Endothelial cell of umbilical vein (primary cell): ENCODE results near the gene NFKBIE. TPM values are rescaled to one million over a fixed set of nuclear protein-coding genes. Genes with fewer than 3 reads are reported as not detected.

Source experiments
- BruUV-seq: library from RNA; stranded (reverse); fragments of 400-500 nt; replicated peaks from 2 replicates; lab custom pipeline; 2021; lab: Mats Ljungman, UMichigan
- CTCF ChIA-PET: fragments of 300-600, 350-600 bp; sonication (Branson Sonifier 250); formaldehyde crosslinking; loops from one replicate; lab custom pipeline; 2021; ENCODE audit warnings: antibody characterized with exemption, inconsistent platforms; lab: Charles Lee
- POLR2A ChIA-PET: fragments of 300-600, 350-600 bp; sonication (Branson Sonifier 250); formaldehyde crosslinking; loops from one replicate; lab custom pipeline; 2021; ENCODE audit warnings: antibody characterized with exemption, inconsistent platforms; lab: Charles Lee
- DNase-seq: peaks from one replicate; pipeline ENCODE4 v3.0.0-alpha.2; 2011; ENCODE audit warnings: low read depth, low spot score
- FAIRE-seq: peaks from 2 replicates; lab custom pipeline; 2011; peaks lifted over from hg19 to GRCh38; lab: Jason Lieb, UNC
- H2AFZ ChIP-seq: 2 replicates; pipeline ENCODE4 v1.6.0; 2012; ENCODE audit warnings: low read depth, low read length, control low read depth, inconsistent platforms
- H3K27ac ChIP-seq: 2 replicates; pipeline ENCODE4 v1.5.1; 2011; ENCODE audit warnings: low read depth, mild to moderate bottlenecking, control low read depth, low read length, moderate library complexity; ENCODE audit not compliant: insufficient read depth
- H3K27me3 ChIP-seq, 2 experiments: 2 replicates each; pipeline versions ENCODE4 v1.6.0 to v1.6.1; 2011; ENCODE audit warnings: low read length in 2 of 2, mixed read lengths in 1 of 2; ENCODE audit not compliant: control insufficient read depth in 2 of 2, insufficient read depth in 2 of 2
- H3K36me3 ChIP-seq, 2 experiments: 2 replicates in 1 of 2; 3 replicates in 1 of 2; pipeline ENCODE4 v1.5.1; 2011; ENCODE audit warnings: low read length in 2 of 2, mild to moderate bottlenecking in 1 of 2, moderate library complexity in 1 of 2; ENCODE audit not compliant: control insufficient read depth in 2 of 2, insufficient read depth in 2 of 2; ENCODE audit errors: extremely low read depth in 1 of 2
- H3K4me1 ChIP-seq: 3 replicates; pipeline ENCODE4 v1.5.1; 2011; ENCODE audit warnings: mild to moderate bottlenecking, low read length; ENCODE audit not compliant: control insufficient read depth, insufficient read depth; ENCODE audit errors: extremely low read depth
- H3K4me2 ChIP-seq: 2 replicates; pipeline ENCODE4 v1.6.1; 2011; ENCODE audit warnings: low read length, control low read depth, mixed read lengths; ENCODE audit not compliant: insufficient read depth
- H3K4me3 ChIP-seq, 3 experiments: fragments of 200-600 bp in 1 of 3; sonication (generic), shearing (Covaris generic) in 1 of 3; replicated peaks in 1 of 3; 2 replicates each; pipeline ENCODE4 v1.5.1; 2011 to 2016; ENCODE audit warnings: control low read depth in 3 of 3, low read length in 3 of 3, mild to moderate bottlenecking in 2 of 3, inconsistent platforms in 1 of 3, low read depth in 1 of 3, moderate library complexity in 1 of 3; ENCODE audit not compliant: insufficient read depth in 1 of 3
- H3K79me2 ChIP-seq: 2 replicates; pipeline ENCODE4 v1.6.0; 2012; ENCODE audit warnings: low read length, inconsistent platforms; ENCODE audit not compliant: control insufficient read depth, insufficient read depth
- H3K9ac ChIP-seq: replicated peaks from 2 replicates; pipeline ENCODE3; 2011; ENCODE audit warnings: low read length, control low read depth; ENCODE audit not compliant: insufficient read depth; ENCODE audit errors: extremely low read depth
- H3K9me1 ChIP-seq: replicated peaks from 3 replicates; pipeline ENCODE4 v1.6.0; 2011; ENCODE audit warnings: mild to moderate bottlenecking, low read length; ENCODE audit not compliant: control insufficient read depth, insufficient read depth; ENCODE audit errors: extremely low read depth
- H3K9me3 ChIP-seq: replicated peaks from 2 replicates; pipeline ENCODE4 v1.5.1; 2012; ENCODE audit warnings: low read length, inconsistent platforms; ENCODE audit not compliant: control insufficient read depth, insufficient read depth
- H4K20me1 ChIP-seq: replicated peaks from 2 replicates; pipeline ENCODE3; 2011; ENCODE audit warnings: mild to moderate bottlenecking, low read length; ENCODE audit not compliant: control insufficient read depth, insufficient read depth; ENCODE audit errors: extremely low read depth
- EZH2 ChIP-seq: IDR thresholded peaks from 2 replicates; pipeline ENCODE4 v1.6.1; 2012; ENCODE audit warnings: borderline replicate concordance, low read depth, mild to moderate bottlenecking, moderate library complexity, low read length, inconsistent platforms; ENCODE audit not compliant: severe bottlenecking
- FOS ChIP-seq: IDR thresholded peaks from 2 replicates; pipeline ENCODE4 v1.6.1; 2011; ENCODE audit warnings: mild to moderate bottlenecking, low read length, moderate library complexity, borderline replicate concordance; ENCODE audit not compliant: insufficient read depth
- GATA2 ChIP-seq: IDR thresholded peaks from 2 replicates; pipeline ENCODE4 v1.7.0; 2011; ENCODE audit warnings: low read depth, mild to moderate bottlenecking, moderate library complexity, mixed read lengths, low read length; ENCODE audit not compliant: insufficient read length, insufficient read depth
- JUN ChIP-seq: IDR thresholded peaks from 2 replicates; pipeline ENCODE4 v1.6.1; 2011; ENCODE audit warnings: borderline replicate concordance, low read depth; ENCODE audit not compliant: insufficient read length, insufficient read depth
- MYC ChIP-seq: IDR thresholded peaks from one replicate; pipeline ENCODE4 v1.6.1; 2011; ENCODE audit warnings: mild to moderate bottlenecking, low read depth, low read length
- POLR2A ChIP-seq: IDR thresholded peaks from 2 replicates; pipeline ENCODE4 v1.6.1; 2012; ENCODE audit warnings: low read depth, mild to moderate bottlenecking, control low read depth, low read length
- POLR2AphosphoS5 ChIP-seq: IDR thresholded peaks from 2 replicates; pipeline ENCODE4 v1.6.1; 2012; ENCODE audit warnings: low read depth, mild to moderate bottlenecking, control low read depth, low read length, moderate library complexity; ENCODE audit not compliant: insufficient read depth
- dilution Hi-C: fragments of 300-500 bp; cut with MboI; formaldehyde crosslinking; loops from one replicate; pipeline ENCODE4 v1.15.0; 2019; ENCODE audit warnings: low sequenced_read_pairs; ENCODE audit not compliant: extremely low pct_ligation_motif_present
- intact Hi-C: fragments of 100-400 bp; cut with micrococcal nuclease; formaldehyde crosslinking; loops from one replicate; pipeline ENCODE4 v1.10.0; 2022
- polyA plus RNA-seq, 4 experiments: library from polyadenylated mRNA; depleted of rRNA in 3 of 4; stranded (reverse) in 3 of 4; unstranded in 1 of 4; fragments of >200 nt; gene quantifications; 2 replicates each; pipeline versions ENCODE4 v1.2.1 to v1.2.3, GENCODE V29; 2011 to 2012; ENCODE audit warnings: missing spikeins in 1 of 4
- total RNA-seq: library from RNA; stranded (reverse); gene quantifications from 2 replicates; pipeline ENCODE4 v1.2.3, GENCODE V29; 2021
- TF ChIP-seq, protein P1 (sequence below): IDR thresholded peaks from 2 replicates; pipeline ENCODE4 v1.6.1; 2011; ENCODE audit not compliant: insufficient read depth, insufficient read length
- TF ChIP-seq, protein P2 (sequence below), 2 donors: IDR thresholded peaks; 1 replicate in 1 of 2; 2 replicates in 1 of 2; pipeline ENCODE4 v1.5.1; 2011; ENCODE audit warnings: low read length in 2 of 2, mild to moderate bottlenecking in 2 of 2, moderate library complexity in 2 of 2, control low read depth in 1 of 2, inconsistent platforms in 1 of 2, low read depth in 1 of 2; ENCODE audit not compliant: insufficient read depth in 1 of 2; ENCODE audit errors: extremely low read depth in 1 of 2

Gene NFKBIE
- total and polyA plus RNA-seq, 2 donors (not counting 3 experiments of a cell fraction or from before 2014, with no cell fraction given), result 19.0 to 22.6 TPM

DNA sequence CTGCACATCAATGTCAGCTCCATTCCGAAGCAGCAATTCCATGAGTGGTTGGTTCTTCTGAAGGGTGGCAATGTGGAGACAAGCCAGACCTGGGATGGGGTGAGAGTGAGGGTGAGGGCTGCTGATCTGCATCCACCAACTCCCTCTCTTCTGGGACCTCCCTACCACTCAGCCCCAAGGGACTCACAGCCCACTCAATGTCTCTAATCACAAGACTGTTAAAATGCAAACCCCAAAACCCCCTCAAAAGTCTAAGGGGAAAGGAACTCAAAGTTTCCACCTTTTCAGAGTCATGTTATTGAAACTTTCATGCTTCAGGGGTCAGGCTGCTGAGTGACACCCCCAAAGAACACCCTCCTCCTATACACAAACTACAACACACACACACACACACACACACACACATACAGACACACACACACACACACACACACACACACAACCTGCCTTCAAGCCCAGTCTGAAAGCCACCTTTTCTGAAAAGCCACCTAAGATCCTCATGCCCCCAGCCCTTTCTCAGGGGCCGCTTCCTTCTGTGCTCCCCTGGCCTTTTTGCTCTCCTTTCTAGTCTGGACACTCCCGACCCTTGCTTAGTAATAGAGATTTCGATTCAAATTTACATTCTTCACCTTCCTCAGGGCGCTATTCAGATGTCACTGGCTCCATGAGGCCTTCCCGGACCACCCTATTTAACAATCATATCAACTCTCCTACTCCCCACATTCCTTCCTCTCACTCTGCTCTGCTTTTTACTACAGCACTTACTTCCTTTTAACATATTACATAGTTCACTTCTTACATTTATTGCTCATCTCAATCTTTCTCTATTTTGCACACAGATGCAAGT is 4.7 kb downstream of the NFKBIE start:
- Histone ChIP-seq H3K36me3 (peaks cover 3 to 21% of the 10 kb centered on the region in 2 experiments), H3K27ac (no peak overlapping the region), H3K4me2 (no peak overlapping the region), H4K20me1 (no peaks in the 10 kb centered on the region), H2AFZ (no peak overlapping the region), H3K9me3 (no peaks in the 10 kb centered on the region), H3K27me3 (no peaks in the 10 kb centered on the region), H3K4me3 (no peak overlapping the region), H3K4me1 (peaks cover 39% of the 10 kb centered on the region), H3K79me2 (peaks cover 38% of the 10 kb centered on the region), H3K9ac (no peak overlapping the region), H3K9me1 (no peaks in the 10 kb centered on the region)
- POLR2A ChIA-PET, result interaction anchor here (0.9 kb wide), 1 partner anchor 14 kb away, joined by 3 read pairs; the partner anchor contains the start of gene HSP90AB1
- no TSS peak for BruUV-seq
- FAIRE-seq, result no peak
- dilution Hi-C loops, result no loop called here
- CTCF ChIA-PET, result no interaction called here
- intact Hi-C loops, result no loop called here
- no peak for TF ChIP-seq FOS
- no peak for TF ChIP-seq POLR2A
- no peak for TF ChIP-seq MYC
- TF ChIP-seq POLR2AphosphoS5, result no peak
- TF ChIP-seq EZH2, result no peak
- TF ChIP-seq, protein P1, sequence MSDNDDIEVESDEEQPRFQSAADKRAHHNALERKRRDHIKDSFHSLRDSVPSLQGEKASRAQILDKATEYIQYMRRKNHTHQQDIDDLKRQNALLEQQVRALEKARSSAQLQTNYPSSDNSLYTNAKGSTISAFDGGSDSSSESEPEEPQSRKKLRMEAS, result no peak
- no peak for TF ChIP-seq JUN
- no peak for TF ChIP-seq GATA2
- TF ChIP-seq, protein P2, sequence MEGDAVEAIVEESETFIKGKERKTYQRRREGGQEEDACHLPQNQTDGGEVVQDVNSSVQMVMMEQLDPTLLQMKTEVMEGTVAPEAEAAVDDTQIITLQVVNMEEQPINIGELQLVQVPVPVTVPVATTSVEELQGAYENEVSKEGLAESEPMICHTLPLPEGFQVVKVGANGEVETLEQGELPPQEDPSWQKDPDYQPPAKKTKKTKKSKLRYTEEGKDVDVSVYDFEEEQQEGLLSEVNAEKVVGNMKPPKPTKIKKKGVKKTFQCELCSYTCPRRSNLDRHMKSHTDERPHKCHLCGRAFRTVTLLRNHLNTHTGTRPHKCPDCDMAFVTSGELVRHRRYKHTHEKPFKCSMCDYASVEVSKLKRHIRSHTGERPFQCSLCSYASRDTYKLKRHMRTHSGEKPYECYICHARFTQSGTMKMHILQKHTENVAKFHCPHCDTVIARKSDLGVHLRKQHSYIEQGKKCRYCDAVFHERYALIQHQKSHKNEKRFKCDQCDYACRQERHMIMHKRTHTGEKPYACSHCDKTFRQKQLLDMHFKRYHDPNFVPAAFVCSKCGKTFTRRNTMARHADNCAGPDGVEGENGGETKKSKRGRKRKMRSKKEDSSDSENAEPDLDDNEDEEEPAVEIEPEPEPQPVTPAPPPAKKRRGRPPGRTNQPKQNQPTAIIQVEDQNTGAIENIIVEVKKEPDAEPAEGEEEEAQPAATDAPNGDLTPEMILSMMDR (IDR thresholded peaks at IDR 0.05; ENCODE audit: extremely low read depth in 1 of 2, insufficient read depth in 1 of 2, low read depth in 1 of 2, low read length in 2 of 2), result no peak
- no peak for DNase-seq
